GM18870 (cell line): Measurements from ENCODE around the gene PLAC8.
A peak's percentile ranks its signal among the peaks of the same experiment; 100 is the strongest.
"Not testable (repeated sequence)": the region's sequence is repeated elsewhere in the genome, so short reads cannot be mapped to it uniquely, and the experiment has no call there.

Experiments
- ATAC-seq: cut with Tn5 transposase; IDR thresholded peaks from one replicate; pipeline ENCODE4 v1.9.1; 2021; ENCODE audit warnings: moderate library complexity; ENCODE audit not compliant: unreplicated experiment

Gene PLAC8

GRCh38 chr4:83114576-83114975 is at the start of gene PLAC8:
Gene PLAC8, minus strand, starts transcription at chr4:83114729. Its CDS starts 6,808 bp downstream, at chr4:83107921.
- peak; percentile 55 for ATAC-seq

DNA sequence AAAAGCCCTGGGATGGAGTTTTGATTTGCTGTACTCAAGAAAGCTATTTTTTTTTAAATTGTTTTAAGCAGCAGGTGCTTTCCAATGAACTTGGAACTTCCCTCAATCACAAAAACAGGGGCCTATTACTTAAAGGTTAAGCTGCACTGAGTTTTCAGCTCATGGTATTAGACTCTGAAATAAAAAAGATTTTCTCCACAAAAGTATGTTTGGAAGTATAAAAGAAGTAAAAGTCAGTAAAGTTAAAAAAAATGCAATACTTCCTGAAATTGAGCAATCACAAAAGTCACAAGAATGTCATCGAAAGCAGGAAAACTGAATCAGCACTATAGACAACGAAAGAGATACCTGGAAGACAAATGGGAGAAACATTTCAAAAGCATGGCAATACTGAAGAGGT is 38.9 kb upstream of the PLAC8 start:
- ATAC-seq = no peak

DNA sequence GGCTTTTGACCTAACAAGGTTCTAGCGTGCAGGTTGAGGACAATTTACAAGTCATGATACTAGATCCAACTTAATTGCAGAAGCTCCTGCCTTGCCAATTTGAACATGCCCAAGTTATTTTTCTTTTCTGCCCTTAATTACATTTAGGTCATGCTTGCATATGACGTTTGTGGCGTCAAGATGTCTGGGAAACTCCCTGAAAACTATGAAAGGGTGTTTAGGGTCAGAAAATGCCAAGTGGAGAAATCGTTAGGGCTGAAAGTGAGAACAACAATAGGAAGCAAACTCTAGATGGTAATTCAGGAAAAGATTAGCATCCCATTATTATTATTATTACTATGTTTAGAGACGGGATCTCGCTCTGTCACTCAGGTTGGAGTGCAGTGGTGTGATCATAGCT is 38.2 kb upstream of the PLAC8 start:
- no peak for ATAC-seq

DNA sequence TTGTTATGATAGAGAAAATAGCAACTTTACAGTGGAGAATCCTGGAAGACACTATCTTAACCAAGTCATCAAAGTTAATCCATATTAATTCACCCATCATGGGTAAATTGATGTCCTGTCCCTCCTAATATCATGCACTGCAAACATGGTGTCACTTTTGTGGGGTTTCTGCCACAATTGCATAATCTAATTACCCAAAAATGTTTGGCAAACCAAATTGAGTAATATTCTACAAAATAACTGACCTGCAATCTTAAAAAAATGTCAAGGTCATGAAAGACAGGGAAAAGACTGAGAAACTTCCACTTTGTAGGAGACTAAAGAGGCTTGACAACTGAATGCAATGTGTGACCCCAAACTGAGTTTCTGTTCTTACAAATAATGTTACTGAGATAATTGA is 37.1 kb upstream of the PLAC8 start:
- no peak for ATAC-seq

GRCh38 chr4:83150653-83151330 is 36.3 kb upstream of the PLAC8 start:
- no peak for ATAC-seq

DNA sequence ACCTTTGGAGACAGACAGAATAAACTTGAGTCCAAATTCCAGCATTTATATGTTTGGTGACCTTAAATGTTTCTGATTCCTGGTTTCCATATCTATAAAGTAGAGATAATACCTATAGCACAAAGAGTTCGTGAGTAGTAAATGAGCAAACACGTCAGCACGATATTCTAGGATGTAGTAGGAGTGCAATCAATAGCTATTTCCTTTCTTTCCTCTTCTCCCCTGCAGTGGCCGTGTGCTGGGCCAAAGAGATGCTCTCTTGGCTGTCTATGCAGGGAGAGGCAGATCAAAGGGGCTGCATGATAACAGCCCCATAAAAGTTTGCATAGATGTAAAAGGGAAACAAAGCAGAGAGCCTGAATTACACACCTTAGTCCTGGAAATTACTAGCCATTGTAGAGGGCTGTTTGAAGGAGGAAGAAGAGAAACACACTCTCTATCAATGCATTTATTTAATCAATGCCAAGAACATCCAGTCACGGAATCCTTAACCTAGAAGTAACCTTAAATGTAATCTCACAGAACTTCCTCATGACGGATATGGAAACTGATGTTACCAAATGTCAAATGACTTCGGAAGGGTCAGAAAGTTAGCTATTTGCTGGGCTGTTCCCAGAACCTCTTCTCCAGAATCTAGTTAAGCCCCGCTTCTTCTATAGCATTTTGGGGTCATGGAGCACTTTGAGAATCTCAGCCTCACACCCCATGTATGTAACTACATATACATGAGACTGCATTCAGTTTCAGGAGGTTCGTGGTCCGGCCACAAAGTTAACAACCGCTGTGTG is 35.5 kb upstream of the PLAC8 start:
- no peak for ATAC-seq

DNA sequence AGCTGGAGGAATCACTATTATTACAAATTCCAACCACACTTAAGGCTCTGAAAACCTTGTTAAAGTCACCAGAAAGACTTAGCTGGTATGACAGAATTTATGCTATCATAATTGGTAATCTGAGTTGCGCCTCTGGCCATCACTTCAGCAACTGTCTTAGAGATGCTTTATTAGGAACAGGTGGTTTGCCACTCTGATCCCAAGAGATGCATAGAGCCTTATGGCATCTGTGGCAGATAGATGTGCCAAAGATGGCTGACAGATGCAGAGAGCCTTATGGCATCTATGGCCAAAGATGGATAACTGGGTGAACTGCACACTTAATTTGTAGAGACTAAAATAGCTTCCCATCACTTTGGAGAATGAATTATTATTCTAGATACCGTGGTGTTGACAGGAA is 32.3 kb upstream of the PLAC8 start:
- ATAC-seq = no peak

GRCh38 chr4:83145776-83146175 is 31.2 kb upstream of the PLAC8 start:
- not testable (repeated sequence) for ATAC-seq

DNA sequence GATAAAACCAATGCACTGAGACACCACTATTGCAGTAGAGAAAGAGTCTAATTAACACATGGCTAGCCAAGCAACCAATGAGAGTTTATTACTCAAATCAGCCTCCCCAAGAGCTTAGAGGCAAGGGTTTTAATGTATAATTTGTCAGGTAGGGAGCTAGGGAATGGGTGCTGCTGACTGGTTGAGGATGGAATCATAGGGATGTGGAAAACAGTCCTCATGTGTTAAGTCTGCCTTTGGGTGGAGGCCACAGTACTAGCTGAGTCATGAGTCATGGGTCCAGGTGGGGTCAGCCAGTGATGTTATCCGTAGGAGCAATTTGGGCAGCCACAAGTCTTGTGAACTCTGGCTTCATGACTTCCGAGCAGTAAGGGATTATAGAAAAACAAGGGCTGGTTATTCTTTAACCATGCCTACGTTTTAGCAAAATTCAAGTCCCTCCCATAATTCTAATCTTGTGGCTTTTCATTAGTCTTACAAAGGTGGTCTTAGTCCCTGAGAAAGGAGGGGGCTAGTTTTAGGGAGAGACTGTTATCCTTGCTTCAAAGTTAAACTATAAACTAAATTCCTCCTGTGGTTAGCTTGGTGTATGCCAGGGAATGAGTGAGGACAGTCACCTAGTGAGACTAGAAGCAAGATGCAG is 25.1 kb upstream of the PLAC8 start:
- ATAC-seq = no peak

DNA sequence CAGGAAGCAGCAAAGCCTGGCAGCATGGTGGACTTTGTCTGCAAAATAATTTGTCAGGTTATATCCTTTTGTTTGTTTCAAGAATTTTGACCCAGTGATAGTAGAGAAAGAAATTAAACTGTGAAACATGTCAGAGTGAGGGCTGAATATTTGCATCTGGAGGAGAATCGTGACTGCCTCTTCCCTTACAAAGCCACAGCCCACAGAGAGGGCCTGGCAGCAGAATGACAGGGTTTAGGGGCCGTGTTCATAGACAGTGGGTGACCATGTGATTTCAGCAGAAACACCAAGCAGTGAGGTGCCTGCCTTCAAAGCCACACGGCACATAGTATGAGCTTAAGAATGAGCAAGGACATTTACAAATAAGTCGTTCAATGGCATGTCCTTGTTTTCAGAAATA is 24.4 kb upstream of the PLAC8 start:
- no peak for ATAC-seq

DNA sequence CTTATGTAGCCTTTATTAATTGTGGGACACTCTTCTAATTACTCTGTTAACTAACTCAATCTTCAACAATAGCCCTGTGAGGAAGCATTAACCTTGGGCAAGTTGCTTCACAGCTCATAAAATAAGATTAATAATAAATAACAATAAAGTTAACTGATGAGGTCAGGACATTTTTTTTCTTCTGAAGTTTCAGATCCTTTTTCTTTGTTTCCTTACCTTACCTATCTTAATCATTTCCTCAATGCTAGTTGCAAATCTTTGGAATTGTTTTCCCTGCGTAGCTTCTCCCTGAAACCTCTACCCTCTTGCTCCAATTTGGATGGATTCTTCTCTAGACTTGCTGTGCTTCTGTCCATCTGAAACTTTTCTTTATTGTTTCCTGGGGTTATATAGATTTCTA is 17.5 kb upstream of the PLAC8 start:
- no peak for ATAC-seq

- ATAC-seq = no peak
These were observed 14.7 kb upstream of the PLAC8 start for GRCh38 chr4:83129264-83129663.

DNA sequence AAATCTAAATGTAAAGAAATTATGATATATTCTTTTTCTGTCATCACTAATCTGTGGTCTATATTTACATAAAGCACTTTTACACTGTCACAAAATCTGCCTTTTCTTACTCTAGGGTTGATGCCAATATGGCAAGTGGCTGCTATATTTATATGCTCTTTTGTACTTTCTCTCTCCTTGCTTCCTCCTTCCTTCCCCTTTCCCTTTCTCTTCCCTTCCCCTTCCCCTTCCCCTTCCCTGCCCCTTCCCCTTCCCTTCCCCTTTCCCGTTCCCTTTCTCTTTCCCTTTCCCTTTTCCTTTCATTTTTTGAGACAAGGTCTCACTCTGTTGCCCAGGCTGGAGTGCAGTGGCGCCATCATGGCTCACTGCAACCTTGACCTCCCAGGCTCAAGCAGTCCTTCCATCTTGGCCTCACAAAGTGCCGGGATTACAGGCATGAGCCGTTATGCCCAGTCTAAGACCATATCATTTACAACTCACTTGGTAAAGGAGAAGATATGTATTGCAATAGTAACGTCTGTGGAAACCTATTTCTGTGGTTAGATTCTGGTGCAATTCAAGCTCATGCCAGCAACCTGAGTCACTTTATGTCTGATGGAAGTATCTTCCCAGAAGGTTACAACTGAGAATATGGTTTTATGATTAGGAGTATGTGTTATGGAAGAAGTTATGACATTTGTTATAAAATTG is 13.9 kb upstream of the PLAC8 start:
- no peak for ATAC-seq

DNA sequence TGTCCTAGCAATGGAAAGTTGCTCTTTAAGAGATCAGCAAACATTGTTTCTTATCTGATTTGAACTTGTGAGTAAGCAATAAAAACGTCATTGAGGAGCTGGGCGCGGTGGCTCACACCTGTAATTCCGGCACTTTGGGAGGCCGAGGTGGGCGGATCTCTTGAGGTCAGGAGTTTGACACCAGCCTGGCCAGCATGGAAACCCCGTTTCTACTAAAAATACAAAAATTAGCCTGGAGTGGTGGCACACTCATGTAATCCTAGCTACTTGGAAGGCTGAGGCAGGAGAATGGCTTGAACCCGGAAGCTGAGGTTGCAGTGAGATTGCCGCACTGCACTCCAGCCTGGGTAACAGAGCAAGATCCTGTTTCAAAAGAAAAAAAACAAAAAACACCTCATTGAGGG is 11.2 kb upstream of the PLAC8 start:
- no peak for ATAC-seq

- ATAC-seq = no peak
These were observed 9.7 kb upstream of the PLAC8 start for GRCh38 chr4:83124111-83124780.

DNA sequence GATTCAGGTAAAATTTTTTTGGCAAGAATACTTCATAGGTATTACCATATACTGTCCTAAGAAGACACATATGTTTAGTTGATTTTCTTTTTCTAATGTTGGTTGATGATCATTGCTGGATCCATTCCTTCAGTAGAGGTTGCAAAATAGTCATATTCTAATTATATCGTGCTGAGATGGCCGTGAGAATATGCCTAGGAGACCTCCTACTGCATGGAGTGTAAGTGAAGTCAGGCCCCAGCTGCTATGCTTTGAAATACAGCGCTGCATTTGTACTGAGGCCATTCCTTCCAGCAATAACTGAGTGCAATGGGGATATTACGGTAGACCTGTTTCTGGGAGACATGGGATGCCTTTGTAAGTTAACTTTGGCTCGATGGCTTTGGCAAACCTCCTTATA is 6.7 kb upstream of the PLAC8 start:
- no peak for ATAC-seq

DNA sequence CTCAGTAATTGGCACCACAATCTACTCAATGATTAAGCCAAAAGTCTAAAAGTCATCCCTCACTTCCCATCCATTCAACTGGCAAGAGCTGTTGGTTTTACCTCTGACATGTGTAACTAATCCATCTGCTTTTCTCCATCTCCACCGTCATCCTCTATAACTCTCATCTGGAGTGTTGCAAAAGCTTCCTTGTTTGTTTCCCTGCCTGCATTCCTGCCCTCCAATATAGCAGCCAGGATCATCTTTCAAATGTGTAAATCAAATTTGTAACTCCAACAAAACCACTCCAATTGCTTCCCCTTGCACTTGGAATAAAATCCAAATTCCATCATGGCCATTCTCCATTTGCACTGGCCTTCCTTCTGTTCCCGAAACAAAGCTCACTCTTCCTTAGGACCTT is 4.3 kb upstream of the PLAC8 start:
- ATAC-seq = no peak

DNA sequence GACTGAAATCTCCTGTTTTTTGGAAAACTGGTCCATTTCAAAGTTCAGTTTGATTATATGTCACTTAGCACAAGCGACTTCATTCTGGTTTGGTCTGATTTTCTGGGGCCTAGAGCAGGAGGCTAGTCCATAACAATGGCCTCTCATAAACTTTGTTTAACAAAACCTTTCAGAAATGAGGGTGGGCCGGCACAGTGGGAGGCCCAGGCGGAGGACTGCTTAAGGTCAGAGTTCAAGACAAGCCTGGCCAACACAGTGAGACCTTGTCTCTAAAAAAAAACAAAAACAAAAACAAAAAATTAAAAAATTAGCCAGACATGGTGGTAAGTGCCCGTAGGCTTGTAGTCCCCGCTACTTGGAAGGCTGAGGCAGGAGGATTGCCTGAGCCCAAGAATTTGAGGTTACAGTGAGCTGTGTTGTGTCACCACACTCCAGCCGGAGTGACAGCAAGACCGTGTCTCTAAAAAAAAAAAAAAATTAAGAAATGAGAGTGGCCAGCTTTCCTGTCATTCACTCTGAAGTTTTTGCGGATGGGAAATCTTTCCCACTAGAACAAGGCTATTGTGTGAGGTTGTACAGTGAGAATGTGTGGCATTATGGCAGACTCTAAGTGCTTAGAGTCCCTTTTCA is 1.2 kb upstream of the PLAC8 start:
- no peak for ATAC-seq

- no peak for ATAC-seq
These were observed 471 bp upstream of the PLAC8 start for GRCh38 chr4:83115000-83115399.

DNA sequence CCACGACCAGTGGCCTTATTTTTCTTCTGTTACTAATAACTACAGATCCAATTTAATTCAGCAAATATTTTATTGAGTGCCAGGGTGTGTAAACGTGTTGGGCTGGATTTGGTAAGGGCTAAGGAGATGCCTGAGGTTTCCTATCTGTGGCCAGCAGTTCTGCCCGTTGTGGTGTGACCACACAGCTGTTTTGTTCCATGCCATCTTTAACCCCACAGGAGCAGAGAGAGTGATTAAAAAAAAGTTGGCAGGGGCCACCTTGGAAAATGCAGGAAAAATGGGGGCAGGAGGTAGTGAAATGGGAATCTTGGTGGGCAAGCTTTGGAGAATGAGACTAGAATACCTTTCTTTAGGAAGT is 1.1 kb downstream of the PLAC8 start:
- no peak for ATAC-seq
